GM12878 (cell line): Measurements from ENCODE around the gene PVALEF. TPM values are rescaled to one million over a fixed set of nuclear protein-coding genes. Genes with fewer than 3 reads are reported as not detected.

Experiments
- ATAC-seq: fragments of 200-7000 bp; cut with Tn5 transposase; 3 replicates; pipeline ENCODE4 v1.9.1; 2020; ENCODE audit warnings: mild to moderate bottlenecking, moderate library complexity
- BruUV-seq: library from RNA; stranded (reverse); fragments of 400-500 nt; replicated peaks from 2 replicates; lab custom pipeline; 2021; lab: Mats Ljungman, UMichigan
- CTCF ChIA-PET: fragments of 300-600 bp; sonication (Branson Sonifier 250); formaldehyde crosslinking; extraction: SDS; loops from one replicate; lab custom pipeline; 2021; ENCODE audit warnings: inconsistent platforms; lab: Yijun Ruan, JAX
- POLR2A ChIA-PET: fragments of 350-600 bp; formaldehyde crosslinking; extraction: SDS; loops from one replicate; lab custom pipeline; 2021; ENCODE audit warnings: inconsistent platforms; lab: Charles Lee
- RAD21 ChIA-PET: fragments of 300-600 bp; sonication (Branson Sonifier 250); formaldehyde crosslinking; loops from one replicate; lab custom pipeline; 2023; ENCODE audit warnings: antibody characterized with exemption; ENCODE audit not compliant: unreplicated experiment; lab: Charles Lee
- SMC1A ChIA-PET: fragments of 300-600 bp; sonication (Branson Sonifier 250); formaldehyde crosslinking; loops from one replicate; lab custom pipeline; 2023; ENCODE audit not compliant: unreplicated experiment, uncharacterized antibody; lab: Charles Lee
- DNase-seq: peaks from one replicate; pipeline ENCODE4 v3.0.0-alpha.2; 2011; ENCODE audit warnings: low read depth, low spot score
- FAIRE-seq: peaks from 3 replicates; lab custom pipeline; 2011; peaks lifted over from hg19 to GRCh38; lab: Jason Lieb, UNC
- H2AFZ ChIP-seq: 2 replicates; pipeline ENCODE4 v1.6.0; 2011; ENCODE audit warnings: low read depth, low read length, control low read depth; ENCODE audit not compliant: control insufficient read depth
- H3K27ac ChIP-seq: 2 replicates; pipeline ENCODE4 v1.5.1; 2011; ENCODE audit warnings: control low read depth; ENCODE audit not compliant: control insufficient read depth, insufficient read depth
- H3K27me3 ChIP-seq, 2 experiments: replicated peaks in 1 of 2; 2 replicates each; pipeline versions ENCODE4 v1.6.0 to v1.6.1; 2011; ENCODE audit warnings: low read length in 1 of 2; ENCODE audit not compliant: control insufficient read depth in 2 of 2, insufficient read depth in 2 of 2
- H3K36me3 ChIP-seq, 2 experiments: 2 replicates each; pipeline ENCODE4 v1.5.1; 2011; ENCODE audit warnings: low read length in 1 of 2; ENCODE audit not compliant: control insufficient read depth in 2 of 2, insufficient read depth in 2 of 2
- H3K4me1 ChIP-seq: 2 replicates; pipeline ENCODE4 v1.6.1; 2011; ENCODE audit warnings: mild to moderate bottlenecking, low read length, moderate library complexity, mixed read lengths; ENCODE audit not compliant: control insufficient read depth, insufficient read depth
- H3K4me2 ChIP-seq: 2 replicates; pipeline ENCODE4 v1.6.0; 2011; ENCODE audit warnings: control low read depth; ENCODE audit not compliant: control insufficient read depth, insufficient read depth
- H3K4me3 ChIP-seq: fragments of 200-600 bp; sonication (generic); 2 replicates; pipeline ENCODE4 v1.5.1; 2016
- H3K79me2 ChIP-seq: 2 replicates; pipeline ENCODE4 v1.6.0; 2011; ENCODE audit warnings: low read length; ENCODE audit not compliant: control insufficient read depth, insufficient read depth
- H3K9ac ChIP-seq: 2 replicates; pipeline ENCODE4 v1.8.0; 2011; ENCODE audit warnings: low read length, control low read depth, mixed read lengths; ENCODE audit not compliant: control insufficient read depth, insufficient read depth
- H3K9me3 ChIP-seq: replicated peaks from 3 replicates; pipeline ENCODE4 v1.5.1; 2011; ENCODE audit warnings: mild to moderate bottlenecking, low read length; ENCODE audit not compliant: control insufficient read depth, insufficient read depth
- H4K20me1 ChIP-seq: 2 replicates; pipeline ENCODE4 v1.6.0; 2011; ENCODE audit not compliant: control insufficient read depth, insufficient read depth
- ASH2L ChIP-seq: fragments of 300-600, 200-600 bp; sonication (generic); IDR thresholded peaks from 2 replicates; pipeline ENCODE4 v1.6.1; 2017; ENCODE audit warnings: low read depth, mild to moderate bottlenecking, borderline replicate concordance
- EP300 ChIP-seq, 2 experiments: fragments of 150-350 bp in 1 of 2; IDR thresholded peaks; 2 replicates each; pipeline ENCODE4 v1.6.1; 2011 to 2012; ENCODE audit warnings: low read depth in 2 of 2, low read length in 2 of 2, borderline replicate concordance in 1 of 2, improper control_type of control experiment in 1 of 2, inconsistent platforms in 1 of 2; ENCODE audit not compliant: control insufficient read depth in 1 of 2
- FOS ChIP-seq: IDR thresholded peaks from 3 replicates; pipeline ENCODE4 v1.6.1; 2011; ENCODE audit warnings: borderline replicate concordance; ENCODE audit not compliant: insufficient read length; ENCODE audit errors: extremely low read depth
- NR2C2 ChIP-seq: IDR thresholded peaks from 2 replicates; pipeline ENCODE4 v1.6.1; 2011; ENCODE audit warnings: borderline replicate concordance, low read depth; ENCODE audit not compliant: control insufficient read depth, insufficient read length
- NR2F1 ChIP-seq: fragments of 450-650 bp; conservative IDR thresholded peaks from 2 replicates; pipeline ENCODE4 v1.6.1; 2017; ENCODE audit warnings: mild to moderate bottlenecking
- PML ChIP-seq: IDR thresholded peaks from 2 replicates; pipeline ENCODE4 v1.6.1; 2012; ENCODE audit warnings: low read length, inconsistent platforms
- SMARCA5 ChIP-seq: fragments of 450-650 bp; IDR thresholded peaks from 2 replicates; pipeline ENCODE4 v1.6.1; 2017; ENCODE audit warnings: mild to moderate bottlenecking
- STAT1 ChIP-seq: fragments of 450-650 bp; conservative IDR thresholded peaks from 2 replicates; pipeline ENCODE4 v1.6.1; 2014; ENCODE audit warnings: antibody characterized with exemption, mild to moderate bottlenecking
- ZNF24 ChIP-seq: fragments of 450-650 bp; IDR thresholded peaks from 2 replicates; pipeline ENCODE4 v1.6.1; 2017; ENCODE audit warnings: antibody characterized with exemption, mild to moderate bottlenecking
- WGBS: methylation state at CpG from one replicate; pipeline ENCODE4 v1.1.6; 2016; ENCODE audit warnings: low lambda C conversion rate; ENCODE audit not compliant: insufficient replicate concordance, insufficient coverage; ENCODE audit errors: missing lambda C conversion rate; 5-methylcytosine and 5-hydroxymethylcytosine counted together
- in situ Hi-C: fragments of 300-500 bp; cut with MboI; formaldehyde crosslinking; loops from 9 replicates; pipeline ENCODE4 v1.14.3; 2018; ENCODE audit warnings: mixed read lengths
- intact Hi-C: fragments of 100-400 bp; cut with micrococcal nuclease; formaldehyde crosslinking; loops from one replicate; pipeline ENCODE4 v1.14.2; 2022; ENCODE audit not compliant: unreplicated experiment
- polyA plus RNA-seq, 11 experiments: library from polyadenylated mRNA; depleted of rRNA in 4 of 11; unstranded in 6 of 11; stranded (reverse) in 5 of 11; fragments of >200 nt; fragmentation: Nextera tagmentation in 4 of 11; fragmentation: Illumina TruSeq in 1 of 11; extraction: Ambion mirVana in 4 of 11; extraction: Trizol in 1 of 11; gene quantifications; 1 replicate in 1 of 11; 2 replicates in 10 of 11; pipeline versions ENCODE4 v1.2.1 to v1.2.3, GENCODE V29; 2011 to 2016; ENCODE audit warnings: inconsistent platforms in 2 of 11, missing spikeins in 2 of 11, low read depth in 1 of 11
- total RNA-seq, 4 experiments: library from RNA; depleted of rRNA in 3 of 4; stranded (reverse); fragments of >200 nt in 3 of 4; fragmentation: Illumina TruSeq in 1 of 4; extraction: Trizol in 1 of 4; gene quantifications; 2 replicates each; pipeline versions ENCODE4 v1.2.1 to v1.2.3, GENCODE V29; 2013 to 2021
- TF ChIP-seq, protein P1 (sequence below): fragments of 450-650 bp; IDR thresholded peaks from 2 replicates; pipeline ENCODE4 v1.6.1; 2017; ENCODE audit warnings: antibody characterized with exemption, mild to moderate bottlenecking, moderate library complexity
- TF ChIP-seq, protein P2 (sequence below): fragments of 450-650 bp; IDR thresholded peaks from 2 replicates; pipeline ENCODE4 v1.6.1; 2016; ENCODE audit warnings: mild to moderate bottlenecking
- TF ChIP-seq, protein P3 (sequence below): fragments of 450-650 bp; IDR thresholded peaks from 2 replicates; pipeline ENCODE4 v1.6.1; 2014; ENCODE audit warnings: mild to moderate bottlenecking
- TF ChIP-seq, protein P4 (sequence below): fragments of 450-650 bp; IDR thresholded peaks from 2 replicates; pipeline ENCODE4 v1.6.1; 2018; ENCODE audit warnings: borderline replicate concordance, mild to moderate bottlenecking; ENCODE audit not compliant: partially characterized antibody

Gene PVALEF
- total and polyA plus RNA-seq, 10 of the 15 experiments (the other 5 are each of a cell fraction or from before 2014, with no cell fraction given): not detected

DNA sequence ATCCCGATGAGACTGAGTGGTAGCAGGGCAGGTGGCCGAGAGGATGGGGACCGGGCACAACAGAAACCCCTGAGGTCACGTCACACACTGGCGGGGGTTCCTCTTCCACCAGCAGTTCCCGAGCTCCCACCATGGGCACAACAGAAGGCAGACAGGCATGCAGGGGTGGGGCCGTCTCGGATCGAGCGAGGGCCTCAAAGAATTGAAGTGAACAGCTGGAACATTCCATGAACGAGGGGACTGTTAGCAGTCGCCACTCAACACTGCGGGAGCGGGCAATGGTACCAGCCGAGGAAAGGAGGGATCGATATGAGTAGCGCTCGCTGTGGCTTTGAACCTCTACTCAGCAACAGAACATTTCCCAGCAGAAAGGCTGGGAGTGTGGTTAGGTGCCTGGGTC, 52.2 kb downstream of the PVALEF start (continued):
- TF ChIP-seq, protein P1, sequence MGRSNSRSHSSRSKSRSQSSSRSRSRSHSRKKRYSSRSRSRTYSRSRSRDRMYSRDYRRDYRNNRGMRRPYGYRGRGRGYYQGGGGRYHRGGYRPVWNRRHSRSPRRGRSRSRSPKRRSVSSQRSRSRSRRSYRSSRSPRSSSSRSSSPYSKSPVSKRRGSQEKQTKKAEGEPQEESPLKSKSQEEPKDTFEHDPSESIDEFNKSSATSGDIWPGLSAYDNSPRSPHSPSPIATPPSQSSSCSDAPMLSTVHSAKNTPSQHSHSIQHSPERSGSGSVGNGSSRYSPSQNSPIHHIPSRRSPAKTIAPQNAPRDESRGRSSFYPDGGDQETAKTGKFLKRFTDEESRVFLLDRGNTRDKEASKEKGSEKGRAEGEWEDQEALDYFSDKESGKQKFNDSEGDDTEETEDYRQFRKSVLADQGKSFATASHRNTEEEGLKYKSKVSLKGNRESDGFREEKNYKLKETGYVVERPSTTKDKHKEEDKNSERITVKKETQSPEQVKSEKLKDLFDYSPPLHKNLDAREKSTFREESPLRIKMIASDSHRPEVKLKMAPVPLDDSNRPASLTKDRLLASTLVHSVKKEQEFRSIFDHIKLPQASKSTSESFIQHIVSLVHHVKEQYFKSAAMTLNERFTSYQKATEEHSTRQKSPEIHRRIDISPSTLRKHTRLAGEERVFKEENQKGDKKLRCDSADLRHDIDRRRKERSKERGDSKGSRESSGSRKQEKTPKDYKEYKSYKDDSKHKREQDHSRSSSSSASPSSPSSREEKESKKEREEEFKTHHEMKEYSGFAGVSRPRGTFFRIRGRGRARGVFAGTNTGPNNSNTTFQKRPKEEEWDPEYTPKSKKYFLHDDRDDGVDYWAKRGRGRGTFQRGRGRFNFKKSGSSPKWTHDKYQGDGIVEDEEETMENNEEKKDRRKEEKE: no peak
- TF ChIP-seq EP300 (IDR thresholded peaks at IDR 0.05; ENCODE audit: borderline replicate concordance in 1 of 2, control insufficient read depth in 1 of 2, low read depth in 2 of 2, low read length in 2 of 2) (no peak), PML (no peak), NR2C2 (no peak), NR2F1 (no peak), STAT1 (no peak)
- TF ChIP-seq, protein P2, sequence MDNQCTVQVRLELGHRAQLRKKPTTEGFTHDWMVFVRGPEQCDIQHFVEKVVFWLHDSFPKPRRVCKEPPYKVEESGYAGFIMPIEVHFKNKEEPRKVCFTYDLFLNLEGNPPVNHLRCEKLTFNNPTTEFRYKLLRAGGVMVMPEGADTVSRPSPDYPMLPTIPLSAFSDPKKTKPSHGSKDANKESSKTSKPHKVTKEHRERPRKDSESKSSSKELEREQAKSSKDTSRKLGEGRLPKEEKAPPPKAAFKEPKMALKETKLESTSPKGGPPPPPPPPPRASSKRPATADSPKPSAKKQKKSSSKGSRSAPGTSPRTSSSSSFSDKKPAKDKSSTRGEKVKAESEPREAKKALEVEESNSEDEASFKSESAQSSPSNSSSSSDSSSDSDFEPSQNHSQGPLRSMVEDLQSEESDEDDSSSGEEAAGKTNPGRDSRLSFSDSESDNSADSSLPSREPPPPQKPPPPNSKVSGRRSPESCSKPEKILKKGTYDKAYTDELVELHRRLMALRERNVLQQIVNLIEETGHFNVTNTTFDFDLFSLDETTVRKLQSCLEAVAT: no peak

DNA sequence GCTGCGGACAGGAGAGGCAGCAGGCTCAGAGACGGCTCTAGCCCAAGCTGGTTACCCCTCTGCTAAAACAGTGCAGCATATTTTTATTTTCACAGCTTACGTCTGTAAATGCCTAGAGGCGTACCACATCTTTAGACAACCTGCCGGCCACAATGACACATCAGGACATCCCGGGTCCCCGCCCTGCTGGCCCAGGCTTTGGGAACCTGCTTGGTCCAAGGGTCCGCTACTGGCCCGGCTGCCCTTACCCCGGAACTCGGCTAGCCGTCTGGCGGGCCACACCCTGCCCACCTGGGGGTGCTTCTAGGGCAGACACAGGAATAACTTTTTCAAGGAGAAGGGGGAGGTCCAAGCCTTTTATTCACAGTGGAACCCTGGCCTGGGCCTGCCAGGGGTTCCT, 53.2 kb downstream of the PVALEF start:
- 93% methylated on average over 13 of the region's 13 CpGs for WGBS
- H3K9ac ChIP-seq: no peak overlapping the region
- ChIA-PET POLR2A (interaction anchor here (0.6 kb wide), 1 partner anchor 349 kb away, joined by 3 read pairs; no protein-coding TSS in a partner anchor), RAD21 (no interaction called here), CTCF (no interaction called here), SMC1A (no interaction called here)
- ATAC-seq (no peak), DNase-seq (no peak), FAIRE-seq (no peak)
- no peaks in the 10 kb centered on the region for H4K20me1 ChIP-seq
- H2AFZ ChIP-seq: no peak overlapping the region
- no peaks in the 10 kb centered on the region for H3K9me3 ChIP-seq
- intact Hi-C loops: no loop called here
- H3K4me2 ChIP-seq: no peak overlapping the region
- in situ Hi-C loops: loop anchor here (5.0 kb wide), 1 partner anchor 51 kb away; the partner anchor contains the start of genes AATK and PVALEF
- no TSS peak for BruUV-seq
- H3K4me3 ChIP-seq: no peak overlapping the region
- no peak overlapping the region for H3K27ac ChIP-seq
- no peaks in the 10 kb centered on the region for H3K27me3 ChIP-seq
- H3K4me1 ChIP-seq: peaks cover 6% of the 10 kb centered on the region
- H3K79me2 ChIP-seq: peaks cover 3% of the 10 kb centered on the region
- H3K36me3 ChIP-seq: no peaks in the 10 kb centered on the region
- TF ChIP-seq FOS (no peak), SMARCA5 (no peak), STAT1 (no peak), PML (no peak), ASH2L (no peak), ZNF24 (no peak)
- TF ChIP-seq, protein P3, sequence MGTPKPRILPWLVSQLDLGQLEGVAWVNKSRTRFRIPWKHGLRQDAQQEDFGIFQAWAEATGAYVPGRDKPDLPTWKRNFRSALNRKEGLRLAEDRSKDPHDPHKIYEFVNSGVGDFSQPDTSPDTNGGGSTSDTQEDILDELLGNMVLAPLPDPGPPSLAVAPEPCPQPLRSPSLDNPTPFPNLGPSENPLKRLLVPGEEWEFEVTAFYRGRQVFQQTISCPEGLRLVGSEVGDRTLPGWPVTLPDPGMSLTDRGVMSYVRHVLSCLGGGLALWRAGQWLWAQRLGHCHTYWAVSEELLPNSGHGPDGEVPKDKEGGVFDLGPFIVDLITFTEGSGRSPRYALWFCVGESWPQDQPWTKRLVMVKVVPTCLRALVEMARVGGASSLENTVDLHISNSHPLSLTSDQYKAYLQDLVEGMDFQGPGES: no peak
- TF ChIP-seq, protein P4, sequence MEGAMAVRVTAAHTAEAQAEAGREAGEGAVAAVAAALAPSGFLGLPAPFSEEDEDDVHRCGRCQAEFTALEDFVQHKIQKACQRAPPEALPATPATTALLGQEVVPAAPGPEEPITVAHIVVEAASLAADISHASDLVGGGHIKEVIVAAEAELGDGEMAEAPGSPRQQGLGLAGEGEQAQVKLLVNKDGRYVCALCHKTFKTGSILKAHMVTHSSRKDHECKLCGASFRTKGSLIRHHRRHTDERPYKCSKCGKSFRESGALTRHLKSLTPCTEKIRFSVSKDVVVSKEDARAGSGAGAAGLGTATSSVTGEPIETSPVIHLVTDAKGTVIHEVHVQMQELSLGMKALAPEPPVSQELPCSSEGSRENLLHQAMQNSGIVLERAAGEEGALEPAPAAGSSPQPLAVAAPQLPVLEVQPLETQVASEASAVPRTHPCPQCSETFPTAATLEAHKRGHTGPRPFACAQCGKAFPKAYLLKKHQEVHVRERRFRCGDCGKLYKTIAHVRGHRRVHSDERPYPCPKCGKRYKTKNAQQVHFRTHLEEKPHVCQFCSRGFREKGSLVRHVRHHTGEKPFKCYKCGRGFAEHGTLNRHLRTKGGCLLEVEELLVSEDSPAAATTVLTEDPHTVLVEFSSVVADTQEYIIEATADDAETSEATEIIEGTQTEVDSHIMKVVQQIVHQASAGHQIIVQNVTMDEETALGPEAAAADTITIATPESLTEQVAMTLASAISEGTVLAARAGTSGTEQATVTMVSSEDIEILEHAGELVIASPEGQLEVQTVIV: no peak
